ENCODE measurements around the gene CTNND2.
A peak's percentile ranks its signal among the peaks of the same experiment; 100 is the strongest.

The CTNND2 gene

GRCh38 chr5:10999714-11000113, 904.5 kb downstream of the CTNND2 start:
- H3K27ac ChIP-seq = no peak overlapping the region
- no peak overlapping the region for H3K4me3 ChIP-seq (ENCODE audit: low read depth, low read length)
- no peaks in the 10 kb centered on the region for H3K36me3 ChIP-seq
- no peaks in the 10 kb centered on the region for H3K27me3 ChIP-seq (ENCODE audit: insufficient read depth, low read depth, severe bottlenecking)
- no peak for TF ChIP-seq CTCF (IDR thresholded peaks at IDR 0.05; ENCODE audit: low read depth, low read length)
- DNase-seq = no peak
- no peaks in the 10 kb centered on the region for H3K9me3 ChIP-seq (ENCODE audit: severe bottlenecking)

- Histone ChIP-seq H3K4me3 (ENCODE audit: low read depth, low read length) (no peak overlapping the region), H3K36me3 (peaks cover 5% of the 10 kb centered on the region; the same call in 1 of the 2 replicates), H3K27me3 (ENCODE audit: insufficient read depth, low read depth, severe bottlenecking) (no peaks in the 10 kb centered on the region), H3K9me3 (ENCODE audit: severe bottlenecking) (no peaks in the 10 kb centered on the region), H3K27ac (no peak overlapping the region)
- no peak for DNase-seq
- no peak for TF ChIP-seq CTCF (IDR thresholded peaks at IDR 0.05; ENCODE audit: low read depth, low read length)
Observed at GRCh38 chr5:10995891-10996290, 908.4 kb downstream of the CTNND2 start.

- Histone ChIP-seq H3K4me3 (ENCODE audit: low read depth, low read length) (no peak overlapping the region), H3K9me3 (ENCODE audit: severe bottlenecking) (no peaks in the 10 kb centered on the region), H3K36me3 (peaks cover 5% of the 10 kb centered on the region; the same call in 1 of the 2 replicates), H3K27ac (no peak overlapping the region), H3K27me3 (ENCODE audit: insufficient read depth, low read depth, severe bottlenecking) (no peaks in the 10 kb centered on the region)
- DNase-seq = no peak
- no peak for TF ChIP-seq CTCF (IDR thresholded peaks at IDR 0.05; ENCODE audit: low read depth, low read length)
Observed at GRCh38 chr5:10994091-10994986, 909.9 kb downstream of the CTNND2 start.

GRCh38 chr5:10990634-10991033, 913.6 kb downstream of the CTNND2 start:
- TF ChIP-seq CTCF (IDR thresholded peaks at IDR 0.05; ENCODE audit: low read depth, low read length) = no peak
- H3K4me3 ChIP-seq (ENCODE audit: low read depth, low read length) = peak overlapping the region; percentile 11
- peaks cover 5% of the 10 kb centered on the region; the same call in 1 of the 2 replicates for H3K36me3 ChIP-seq
- no peaks in the 10 kb centered on the region for H3K27me3 ChIP-seq (ENCODE audit: insufficient read depth, low read depth, severe bottlenecking)
- DNase-seq = peak; percentile 68
- peak overlapping the region; percentile 44 for H3K27ac ChIP-seq
- no peaks in the 10 kb centered on the region for H3K9me3 ChIP-seq (ENCODE audit: severe bottlenecking)

- H3K4me3 ChIP-seq (ENCODE audit: low read depth, low read length) = no peak overlapping the region
- DNase-seq = no peak
- H3K27ac ChIP-seq = peak overlapping the region; percentile 44; the same call in 1 of the 2 replicates
- H3K36me3 ChIP-seq = peaks cover 5% of the 10 kb centered on the region; the same call in 1 of the 2 replicates
- H3K27me3 ChIP-seq (ENCODE audit: insufficient read depth, low read depth, severe bottlenecking) = no peaks in the 10 kb centered on the region
- no peak for TF ChIP-seq CTCF (IDR thresholded peaks at IDR 0.05; ENCODE audit: low read depth, low read length)
- H3K9me3 ChIP-seq (ENCODE audit: severe bottlenecking) = no peaks in the 10 kb centered on the region
Observed at GRCh38 chr5:10989577-10990263, 914.5 kb downstream of the CTNND2 start.
